ENCODE measurements around the gene MIOX.

The MIOX gene

DNA sequence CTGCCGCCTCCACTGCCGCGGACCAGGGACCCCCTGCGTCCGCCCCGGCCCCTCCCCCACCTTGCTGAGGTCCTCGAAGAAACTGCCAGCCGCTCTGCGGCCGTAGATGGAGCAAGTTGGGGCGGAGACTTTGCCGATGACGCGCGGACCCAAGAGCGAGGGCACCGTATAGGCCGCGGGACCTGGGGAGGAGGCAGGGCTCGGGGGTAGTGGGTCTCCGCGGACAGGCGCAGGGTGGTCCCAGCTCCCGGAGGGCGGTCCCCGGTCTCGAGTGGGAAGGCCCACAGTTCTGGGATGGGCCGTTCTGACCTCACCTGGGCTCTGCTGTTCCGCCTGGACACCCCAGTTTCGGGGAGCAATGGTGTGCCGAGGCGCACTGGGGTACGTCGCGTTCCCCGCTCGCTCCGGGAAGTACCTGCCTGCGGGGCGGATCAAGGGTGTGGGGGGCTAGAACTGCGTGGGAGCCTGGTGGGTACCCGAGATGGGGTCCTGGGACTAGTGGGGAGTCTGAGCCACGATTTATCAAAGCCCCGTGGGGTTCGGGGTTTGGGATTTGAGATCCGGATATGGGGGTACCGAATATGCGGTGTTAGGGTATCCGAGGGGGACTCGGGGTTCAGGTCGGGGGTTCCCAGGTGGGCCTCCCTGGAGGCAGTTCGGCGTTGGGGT, 44.4 kb downstream of the MIOX start:
- peak; percentile 90 to 91 for DNase-seq

DNA sequence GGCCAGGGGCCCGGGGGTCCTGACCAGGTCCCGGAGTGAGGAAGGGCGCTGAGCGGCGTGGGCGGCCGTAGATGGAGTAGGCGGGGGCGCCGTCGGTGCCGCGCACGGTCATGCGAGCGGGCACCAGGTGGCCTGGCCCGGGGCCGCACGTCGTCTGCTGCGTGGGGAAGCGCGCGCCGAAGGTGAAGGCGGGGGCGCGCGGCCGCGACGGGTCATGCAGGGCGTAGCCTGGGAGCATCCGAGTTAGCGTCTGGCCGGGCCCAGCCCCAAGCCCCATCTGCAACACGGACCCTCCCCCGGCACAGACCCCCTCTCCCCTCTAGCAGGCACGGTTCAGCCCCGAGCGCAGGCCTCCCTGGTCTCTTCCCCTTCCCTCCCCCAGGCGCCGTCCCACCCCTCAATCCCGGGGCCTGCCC, 44.9 kb downstream of the MIOX start:
- DNase-seq = peak; percentile 85

DNA sequence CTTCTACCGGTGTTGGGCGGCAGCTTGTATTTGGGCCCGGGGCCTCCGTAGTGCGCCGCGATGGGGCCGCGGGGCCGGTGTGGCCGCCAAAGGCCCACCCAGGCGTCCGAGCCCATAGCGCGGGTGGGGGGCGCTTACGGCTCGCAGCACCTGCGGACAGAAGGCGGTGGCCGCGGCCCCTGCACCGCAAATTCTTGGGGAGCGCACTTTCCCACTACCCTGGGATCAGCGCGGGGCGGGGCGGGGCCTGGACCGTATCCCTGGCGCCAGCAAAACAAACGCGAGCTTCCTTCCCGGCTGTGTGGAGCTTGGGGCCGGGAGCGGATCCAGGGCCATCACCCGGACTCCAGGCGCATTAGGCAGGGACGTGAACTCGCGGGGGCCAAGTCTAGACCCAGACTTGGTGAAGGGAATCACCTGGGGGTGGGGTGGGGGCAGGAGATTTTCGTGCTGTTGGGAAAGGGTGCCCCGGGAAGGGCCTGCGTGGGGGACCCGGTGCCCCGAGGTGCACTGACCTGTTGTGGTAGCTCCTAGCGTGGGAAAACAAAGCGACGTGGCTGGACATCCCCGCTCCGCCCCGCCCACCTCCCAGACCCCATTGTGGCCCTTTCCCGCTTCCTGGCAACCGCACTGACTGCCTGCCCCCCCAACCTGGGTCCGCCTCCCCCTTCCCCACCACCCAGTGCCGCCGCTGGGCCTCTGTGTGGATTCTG, 45.5 kb downstream of the MIOX start:
- DNase-seq = peak; percentile 44 to 63

DNA sequence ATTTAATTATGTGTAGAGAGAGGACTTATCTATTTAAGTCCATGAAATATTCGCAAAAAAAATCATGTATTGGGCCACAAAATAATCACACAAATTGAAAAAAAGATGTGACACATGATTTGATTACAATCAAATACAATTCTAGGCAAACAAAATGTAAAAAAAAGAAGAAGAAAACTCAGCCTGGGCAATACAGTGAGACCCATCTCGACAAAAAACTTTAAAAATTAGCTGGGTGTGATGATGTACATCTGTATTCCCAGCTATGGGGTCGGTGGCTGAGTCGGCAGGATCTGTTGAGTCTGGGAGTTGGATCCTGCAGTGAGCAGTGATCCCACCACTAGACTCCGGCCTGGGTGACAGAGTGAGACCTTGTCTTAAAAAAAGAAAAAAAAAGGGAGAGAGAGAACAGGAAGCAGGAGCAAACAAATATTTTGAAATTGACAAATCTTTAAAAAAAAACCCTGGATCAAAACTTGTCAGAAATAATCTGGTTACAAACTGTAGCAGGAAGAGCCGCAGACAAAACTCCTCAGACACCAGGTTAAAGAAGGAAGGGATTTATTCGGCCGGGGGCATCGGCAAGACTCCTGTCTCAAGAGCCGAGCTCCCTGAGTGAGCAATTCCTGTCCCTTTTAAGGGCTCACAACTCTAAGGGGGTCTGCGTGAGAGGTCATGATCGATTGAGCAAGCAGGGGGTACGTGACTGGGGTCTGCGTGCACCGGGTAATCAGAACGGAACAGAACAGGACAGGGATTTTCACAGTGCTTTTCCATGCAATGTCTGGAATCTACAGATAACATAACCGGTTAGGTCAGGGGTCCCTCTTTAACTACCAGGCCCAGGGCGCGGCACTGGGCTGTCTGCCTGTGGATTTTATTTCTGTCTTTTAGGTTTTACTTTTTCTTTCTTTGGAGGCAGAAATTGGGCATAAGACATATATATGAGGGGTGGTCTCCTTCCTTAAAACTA, 46.5 kb downstream of the MIOX start:
- DNase-seq = no peak

DNA sequence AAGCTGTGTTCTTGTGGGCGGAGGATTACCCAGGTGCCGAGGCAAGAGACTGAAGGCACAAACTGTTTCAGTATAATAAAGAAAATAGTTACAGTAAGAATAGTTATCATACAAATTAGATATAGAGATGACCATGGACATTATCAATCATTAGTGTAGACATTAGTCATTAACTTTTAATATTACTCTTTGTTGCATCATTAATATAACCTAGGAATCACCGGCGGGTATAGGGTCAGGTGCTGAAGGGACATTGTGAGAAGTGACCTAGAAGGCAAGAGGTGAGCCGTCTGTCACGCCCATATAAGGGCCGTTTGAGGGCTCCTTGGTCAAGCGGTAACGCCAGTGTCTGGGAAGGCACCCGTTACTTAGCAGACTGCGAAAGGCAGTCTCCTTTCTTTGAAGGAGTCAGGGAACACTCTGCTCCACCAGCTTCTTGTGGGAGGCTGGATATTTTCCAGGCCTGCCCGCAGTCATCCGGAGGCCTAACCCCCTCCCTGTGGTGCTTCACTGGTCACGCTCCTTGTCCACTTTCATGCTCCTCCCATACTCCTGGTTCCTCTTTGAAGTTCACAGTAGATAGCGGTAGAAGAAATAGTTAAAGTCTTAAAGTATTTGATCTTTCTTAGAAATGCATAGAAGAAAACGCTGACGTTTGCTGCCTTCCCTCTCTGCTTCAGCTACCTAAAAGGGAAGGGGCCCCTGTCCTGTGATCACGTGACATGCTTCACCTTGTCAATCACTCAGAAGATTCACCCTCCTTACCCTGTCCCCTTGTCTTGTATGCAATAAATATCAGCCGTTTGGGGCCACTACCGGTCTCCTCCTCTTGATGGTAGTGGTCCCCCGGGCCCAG, 47.4 kb downstream of the MIOX start:
- peak; percentile 68 to 69 for DNase-seq

DNA sequence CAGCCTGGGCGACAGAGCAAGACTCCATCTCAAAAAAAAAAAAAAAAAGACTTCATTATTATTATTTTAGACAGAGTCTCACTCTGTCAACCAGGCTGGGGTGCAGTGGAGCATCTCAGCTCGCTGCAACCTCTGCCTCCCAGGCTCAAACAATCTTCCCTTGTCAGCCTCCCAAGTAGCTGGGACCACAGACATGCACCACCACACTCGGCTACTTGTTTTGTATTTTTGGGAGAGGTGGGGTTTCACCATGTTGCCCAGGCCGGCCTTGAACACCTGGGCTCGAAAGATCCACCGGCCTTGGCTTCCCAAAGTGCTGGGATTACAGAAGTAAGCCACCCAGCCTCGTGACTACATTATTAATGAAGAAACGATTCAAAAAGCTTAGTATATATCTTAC, 48.5 kb downstream of the MIOX start:
- no peak for DNase-seq

DNA sequence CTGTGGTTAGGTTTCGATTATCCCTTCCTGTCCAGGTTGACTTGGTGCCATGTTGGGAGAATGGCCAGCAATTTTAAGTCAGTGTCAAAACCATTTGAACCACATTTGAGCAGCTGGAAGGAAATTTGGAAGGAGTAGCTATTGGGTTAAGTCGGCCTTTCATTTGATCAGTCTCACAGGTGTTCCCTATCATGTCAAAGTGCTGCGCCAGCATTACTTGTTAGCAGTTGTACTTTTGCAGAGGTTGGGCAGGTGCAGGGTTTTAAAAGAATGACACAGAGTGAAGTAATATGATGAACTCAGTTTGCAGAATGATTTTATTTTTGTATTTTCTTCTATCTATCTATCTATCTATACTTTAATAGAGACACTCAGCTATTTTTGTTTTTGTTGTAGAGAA, 49.6 kb downstream of the MIOX start:
- DNase-seq = peak in 1 of 2 donors; percentile 25

DNA sequence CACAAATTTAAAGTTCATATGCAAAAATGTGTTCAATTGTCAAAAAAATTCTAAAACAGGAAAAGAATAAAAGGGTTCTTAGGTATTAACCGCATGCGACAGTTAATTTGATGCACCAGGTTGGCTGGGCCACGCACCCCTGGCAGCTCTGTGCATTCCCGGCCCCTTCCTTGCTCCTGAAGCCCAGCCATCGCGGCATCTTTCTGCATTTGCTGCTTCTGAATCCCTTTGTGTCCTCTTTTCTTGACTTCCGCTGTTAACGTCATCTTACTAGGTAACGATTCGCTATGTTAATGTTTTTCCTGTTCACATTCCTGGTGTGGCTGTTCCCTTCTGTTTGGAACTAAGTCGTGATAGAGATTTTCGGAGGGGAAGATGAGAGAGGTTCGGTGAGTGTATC, 51.1 kb downstream of the MIOX start:
- DNase-seq = no peak
